ENCODE measurements around the gene DNASE1. TPM values are rescaled to one million over a fixed set of nuclear protein-coding genes. Genes with fewer than 3 reads are reported as not detected.

The DNASE1 gene
- total and polyA plus RNA-seq, 2 donors: 15.8 to 18.8 TPM

DNA sequence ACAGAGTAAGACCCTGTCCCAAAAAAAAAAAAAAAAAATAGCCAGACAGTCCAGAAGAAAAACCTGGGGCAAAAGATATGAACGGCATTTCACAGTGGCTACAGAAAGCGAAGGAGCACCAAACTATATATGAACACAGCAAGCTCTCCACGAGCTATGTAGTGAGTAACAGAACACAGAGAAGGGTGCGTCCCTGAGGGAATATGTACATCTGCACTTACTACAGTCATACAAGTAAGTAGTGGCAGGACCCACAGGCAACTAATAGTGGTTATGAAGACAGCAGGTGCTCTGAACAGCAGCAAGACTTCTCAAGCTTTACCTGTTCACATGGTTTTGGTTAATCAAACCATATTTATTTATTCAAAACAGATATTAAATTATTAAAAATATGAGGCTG, 47.0 kb downstream of the DNASE1 start:
- no peaks in the 10 kb centered on the region for H3K9me3 ChIP-seq (ENCODE audit: control insufficient read depth in 2 of 2, insufficient read depth in 1 of 2, low read length in 1 of 2)
- H3K36me3 ChIP-seq (ENCODE audit: control insufficient read depth in 2 of 2, insufficient read depth in 2 of 2, low read length in 1 of 2): peaks cover 5 to 6% of the 10 kb centered on the region in 2 donors
- WGBS: 97% methylated on average over 4 of the region's 4 CpGs
- H3K4me1 ChIP-seq (ENCODE audit: control insufficient read depth in 2 of 2, insufficient read depth in 2 of 2, low read length in 2 of 2): peaks cover 6 to 14% of the 10 kb centered on the region in 2 donors
- no peak overlapping the region for H3K4me3 ChIP-seq (ENCODE audit: low read length in 2 of 2)
- H3K27ac ChIP-seq (ENCODE audit: low read depth in 1 of 2, low read length in 1 of 2): no peak overlapping the region
- no peak for DNase-seq (ENCODE audit: low read depth in 6 of 9, low spot score in 9 of 9)
- H3K27me3 ChIP-seq (ENCODE audit: control insufficient read depth in 2 of 2, insufficient read depth in 1 of 2, low read length in 1 of 2): no peaks in the 10 kb centered on the region

DNA sequence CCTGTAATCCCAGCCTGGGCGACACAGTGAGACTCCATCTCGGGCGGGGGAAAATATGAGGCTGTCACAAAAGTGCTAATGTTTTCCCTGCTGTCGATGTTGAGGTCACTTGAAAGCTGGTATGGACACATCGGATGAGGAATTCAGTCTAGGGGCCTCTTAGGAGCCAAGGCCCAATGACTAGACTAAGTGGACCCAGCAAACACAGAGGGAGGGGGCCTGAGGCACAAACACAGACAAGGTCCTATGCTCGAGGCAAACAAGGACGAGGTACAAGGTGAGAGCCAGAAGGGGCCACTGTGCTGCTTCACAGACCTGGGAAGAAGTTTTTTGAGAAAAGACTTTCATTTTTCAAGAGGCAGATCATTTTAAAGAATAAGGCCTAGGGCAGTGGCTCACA, 47.6 kb downstream of the DNASE1 start:
- DNase-seq (ENCODE audit: low read depth in 6 of 9, low spot score in 9 of 9): no peak
- Histone ChIP-seq H3K9me3 (ENCODE audit: control insufficient read depth in 2 of 2, insufficient read depth in 1 of 2, low read length in 1 of 2) (no peaks in the 10 kb centered on the region), H3K4me1 (ENCODE audit: control insufficient read depth in 2 of 2, insufficient read depth in 2 of 2, low read length in 2 of 2) (peaks cover 6 to 14% of the 10 kb centered on the region in 2 donors), H3K27me3 (ENCODE audit: control insufficient read depth in 2 of 2, insufficient read depth in 1 of 2, low read length in 1 of 2) (no peaks in the 10 kb centered on the region), H3K36me3 (ENCODE audit: control insufficient read depth in 2 of 2, insufficient read depth in 2 of 2, low read length in 1 of 2) (peaks cover 6 to 7% of the 10 kb centered on the region in 2 donors), H3K27ac (ENCODE audit: low read depth in 1 of 2, low read length in 1 of 2) (no peak overlapping the region), H3K4me3 (ENCODE audit: low read length in 2 of 2) (no peak overlapping the region)
- WGBS: 98% methylated on average over 7 of the region's 7 CpGs

DNA sequence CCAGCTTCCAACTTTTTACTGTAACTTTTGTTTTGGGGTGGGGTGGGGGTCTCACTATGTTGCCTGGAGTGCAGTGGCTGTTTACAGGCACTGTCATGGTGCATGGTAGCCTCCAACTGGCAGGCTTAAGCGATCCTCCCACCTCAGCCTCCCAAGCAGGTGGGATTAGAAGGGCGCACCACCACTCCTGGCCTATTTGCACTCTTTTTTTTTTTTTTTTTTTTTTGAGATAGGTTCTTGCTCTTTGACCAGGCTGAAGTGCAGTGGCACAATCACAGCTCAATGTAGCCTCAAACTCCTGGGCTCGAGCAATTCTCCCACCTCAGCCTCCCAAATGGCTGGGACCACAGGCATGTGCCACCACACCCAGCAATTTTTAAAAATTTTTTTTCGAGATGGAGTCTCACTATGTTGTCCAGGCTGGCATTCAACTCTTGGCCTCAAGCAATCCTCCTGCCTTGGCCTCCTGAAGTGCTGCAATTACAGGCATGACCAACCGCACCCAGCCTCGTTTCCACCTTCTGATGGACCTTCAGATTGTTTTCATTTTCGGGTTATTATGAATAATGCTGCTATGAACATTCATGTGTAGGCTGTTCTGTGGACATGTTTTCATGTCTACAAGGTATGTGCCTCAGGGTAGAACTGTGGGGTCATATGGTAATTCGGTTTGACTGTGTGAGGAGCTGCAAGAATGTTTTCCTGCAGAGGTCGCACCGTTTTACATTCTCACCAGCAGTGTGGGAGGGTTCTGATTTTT, 51.9 kb downstream of the DNASE1 start:
- WGBS: 87% methylated on average over 10 of the region's 10 CpGs
- no peaks in the 10 kb centered on the region for H3K27me3 ChIP-seq (ENCODE audit: control insufficient read depth in 2 of 2, insufficient read depth in 1 of 2, low read length in 1 of 2)
- DNase-seq (ENCODE audit: low read depth in 6 of 9, low spot score in 9 of 9): no peak
- peaks cover 6 to 9% of the 10 kb centered on the region in 2 donors for H3K36me3 ChIP-seq (ENCODE audit: control insufficient read depth in 2 of 2, insufficient read depth in 2 of 2, low read length in 1 of 2)
- H3K27ac ChIP-seq (ENCODE audit: low read depth in 1 of 2, low read length in 1 of 2): no peak overlapping the region
- H3K4me1 ChIP-seq (ENCODE audit: control insufficient read depth in 2 of 2, insufficient read depth in 2 of 2, low read length in 2 of 2): no peaks in the 10 kb centered on the region
- no peak overlapping the region for H3K4me3 ChIP-seq (ENCODE audit: low read length in 2 of 2)
- no peaks in the 10 kb centered on the region for H3K9me3 ChIP-seq (ENCODE audit: control insufficient read depth in 2 of 2, insufficient read depth in 1 of 2, low read length in 1 of 2)

Other genes starting within 250 kb of the DNASE1 start
- 2.5 TPM for gene ZNF597, start 211.2 kb upstream of the DNASE1 start, total RNA-seq
- 2.3 TPM for gene ZNF597, start 211.2 kb upstream of the DNASE1 start, polyA plus RNA-seq
- 8.6 TPM for gene NAA60, start 211.0 kb upstream of the DNASE1 start, total RNA-seq
- gene NAA60, start 211.0 kb upstream of the DNASE1 start, polyA plus RNA-seq: 36.0 TPM
- not detected for gene C16orf90, start 159.2 kb upstream of the DNASE1 start, total RNA-seq
- not detected for gene C16orf90, start 159.2 kb upstream of the DNASE1 start, polyA plus RNA-seq
- 18.4 TPM for gene CLUAP1, start 153.7 kb upstream of the DNASE1 start, total RNA-seq
- 17.8 TPM for gene CLUAP1, start 153.7 kb upstream of the DNASE1 start, polyA plus RNA-seq
- 18.8 TPM for gene NLRC3, start 77.3 kb upstream of the DNASE1 start, total RNA-seq
- 11.9 TPM for gene NLRC3, start 77.3 kb upstream of the DNASE1 start, polyA plus RNA-seq
- gene SLX4, start 43.1 kb upstream of the DNASE1 start, total RNA-seq: 2.0 TPM
- gene SLX4, start 43.1 kb upstream of the DNASE1 start, polyA plus RNA-seq: 2.9 TPM
- 48.4 TPM for gene TRAP1, start 62.8 kb downstream of the DNASE1 start, total RNA-seq
- gene TRAP1, start 62.8 kb downstream of the DNASE1 start, polyA plus RNA-seq: 46.5 TPM
- gene CREBBP, start 226.0 kb downstream of the DNASE1 start, total RNA-seq: 11.6 TPM
- gene CREBBP, start 226.0 kb downstream of the DNASE1 start, polyA plus RNA-seq: 20.7 TPM

Measured in thymus (tissue), 11 donors.